K562 (cell line): Measurements from ENCODE around the gene RAB31. TPM values are rescaled to one million over a fixed set of nuclear protein-coding genes. Genes with fewer than 3 reads are reported as not detected.
A peak's percentile ranks its signal among the peaks of the same experiment; 100 is the strongest.

Experiments
- CBX8 ChIP-seq: fragments of 200-600 bp; sonication (generic); IDR thresholded peaks from 2 replicates; pipeline ENCODE4 v1.6.1; 2012; ENCODE audit warnings: borderline replicate concordance, mixed run types, low read depth, mild to moderate bottlenecking, moderate library complexity, mixed read lengths, low read length, control low read depth, inconsistent platforms; ENCODE audit not compliant: poor library complexity, severe bottlenecking; ENCODE audit errors: extremely low read depth
- CEBPB ChIP-seq: fragments of 450-650 bp; IDR thresholded peaks from 2 replicates; pipeline ENCODE4 v1.6.1; 2016; ENCODE audit warnings: missing genetic modification characterization, missing compliant biosample characterization
- FOS ChIP-seq: IDR thresholded peaks from 3 replicates; pipeline ENCODE4 v1.6.1; 2011; ENCODE audit not compliant: insufficient read length; ENCODE audit errors: extremely low read depth
- IRF2 ChIP-seq: sonication (generic); formaldehyde crosslinking; IDR thresholded peaks from 2 replicates; pipeline ENCODE4 v1.8.1; 2022; ENCODE audit warnings: mild to moderate bottlenecking, missing genetic modification reagents
- MAFF ChIP-seq: IDR thresholded peaks from 2 replicates; pipeline ENCODE4 v1.6.1; 2012; ENCODE audit warnings: low read length, improper control_type of control experiment
- MEF2A ChIP-seq: IDR thresholded peaks from 2 replicates; pipeline ENCODE4 v1.6.1; 2011; ENCODE audit warnings: low read depth, mild to moderate bottlenecking, low read length, moderate library complexity; ENCODE audit not compliant: control insufficient read depth
- NCOR1 ChIP-seq: fragments of 450-650 bp; IDR thresholded peaks from 2 replicates; pipeline ENCODE4 v1.6.1; 2016; ENCODE audit warnings: mild to moderate bottlenecking, moderate library complexity
- RAD21 ChIP-seq, 2 experiments: fragments of 250-450 bp in 1 of 2; fragments of 450-650 bp in 1 of 2; sonication (Bioruptor Pico) in 1 of 2; formaldehyde crosslinking in 1 of 2; IDR thresholded peaks in 1 of 2; conservative IDR thresholded peaks in 1 of 2; 2 replicates each; pipeline versions ENCODE4 v1.4.0 to v1.8.0; 2020 to 2022; ENCODE audit warnings: mild to moderate bottlenecking in 2 of 2, moderate library complexity in 1 of 2
- SMAD3 ChIP-seq: fragments of 450-650 bp; formaldehyde crosslinking; conservative IDR thresholded peaks from 2 replicates; pipeline ENCODE4 v1.4.0; 2020; ENCODE audit warnings: mild to moderate bottlenecking
- SMARCA5 ChIP-seq: fragments of 450-650 bp; IDR thresholded peaks from 2 replicates; pipeline ENCODE4 v1.6.1; 2016
- TCF7 ChIP-seq: sonication (generic); IDR thresholded peaks from 2 replicates; pipeline ENCODE4 v1.6.1; 2016; ENCODE audit warnings: antibody characterized with exemption, borderline replicate concordance
- ZFP1 ChIP-seq: fragments of 450-650 bp; formaldehyde crosslinking; IDR thresholded peaks from 2 replicates; pipeline ENCODE4 v1.4.0; 2020; ENCODE audit warnings: mild to moderate bottlenecking, mixed read lengths
- ZFX ChIP-seq: sonication (generic); formaldehyde crosslinking; IDR thresholded peaks from 2 replicates; pipeline ENCODE4 v1.8.0; 2022; ENCODE audit warnings: mild to moderate bottlenecking, missing genetic modification reagents, moderate library complexity
- ZNF212 ChIP-seq: fragments of 450-650 bp; formaldehyde crosslinking; IDR thresholded peaks from 2 replicates; pipeline ENCODE4 v1.4.0; 2020; ENCODE audit warnings: mild to moderate bottlenecking
- ZNF232 ChIP-seq: sonication (generic); formaldehyde crosslinking; IDR thresholded peaks from 2 replicates; pipeline ENCODE4 v1.8.0; 2022; ENCODE audit warnings: mild to moderate bottlenecking, missing genetic modification reagents
- polyA plus RNA-seq, 8 experiments: library from polyadenylated mRNA; depleted of rRNA in 4 of 8; stranded (reverse) in 5 of 8; unstranded in 3 of 8; fragments of >200 nt; fragmentation: Nextera tagmentation in 2 of 8; fragmentation: Illumina TruSeq in 1 of 8; extraction: Ambion mirVana in 2 of 8; extraction: Trizol in 1 of 8; gene quantifications; 2 replicates each; pipeline versions ENCODE4 v1.2.1 to v1.2.3, GENCODE V29; 2011 to 2014; ENCODE audit warnings: inconsistent platforms in 1 of 8, missing spikeins in 1 of 8
- total RNA-seq, 7 experiments: library from RNA; depleted of rRNA in 6 of 7; stranded (reverse); fragments of >200 nt in 6 of 7; fragmentation: Illumina TruSeq in 2 of 7; extraction: Trizol in 2 of 7; gene quantifications; 2 replicates each; pipeline versions ENCODE4 v1.2.1 to v1.2.3, GENCODE V29; 2011 to 2021; ENCODE audit warnings: low replicate concordance in 1 of 7
- TF ChIP-seq, protein P1 (sequence below): fragments of 250-450 bp; sonication (Bioruptor Pico); IDR thresholded peaks from 2 replicates; pipeline ENCODE4 v1.4.0; 2020; ENCODE audit warnings: mild to moderate bottlenecking
- TF ChIP-seq, protein P2 (sequence below), 2 experiments: fragments of 450-650 bp in 1 of 2; sonication (generic) in 1 of 2; formaldehyde crosslinking in 1 of 2; IDR thresholded peaks in 1 of 2; conservative IDR thresholded peaks in 1 of 2; 2 replicates each; pipeline versions ENCODE4 v1.6.1 to v1.8.1; 2016 to 2023; ENCODE audit warnings: mild to moderate bottlenecking in 2 of 2, moderate library complexity in 2 of 2, inconsistent platforms in 1 of 2, missing genetic modification reagents in 1 of 2
- TF ChIP-seq, protein P3 (sequence below): sonication (generic); formaldehyde crosslinking; IDR thresholded peaks from 2 replicates; pipeline ENCODE4 v1.8.0; 2022; ENCODE audit warnings: mild to moderate bottlenecking, missing genetic modification reagents
- TF ChIP-seq, protein P4 (sequence below), 2 experiments: fragments of 450-650 bp; conservative IDR thresholded peaks; 2 replicates each; pipeline ENCODE4 v1.6.1; 2017; ENCODE audit warnings: mild to moderate bottlenecking in 2 of 2, moderate library complexity in 2 of 2
- TF ChIP-seq, protein P5 (sequence below): fragments of 450-650 bp; formaldehyde crosslinking; IDR thresholded peaks from 2 replicates; pipeline ENCODE4 v1.4.0; 2022; ENCODE audit warnings: mild to moderate bottlenecking, moderate library complexity
- TF ChIP-seq, protein P6 (sequence below): sonication (generic); formaldehyde crosslinking; IDR thresholded peaks from 2 replicates; pipeline ENCODE4 v1.9.0; 2022; ENCODE audit warnings: mild to moderate bottlenecking, missing genetic modification reagents

The RAB31 gene
- total and polyA plus RNA-seq, 9 of the 15 experiments (the other 6 are each of a cell fraction or from before 2014, with no cell fraction given), result 20.7 to 70.4 (median 41.3) TPM

DNA sequence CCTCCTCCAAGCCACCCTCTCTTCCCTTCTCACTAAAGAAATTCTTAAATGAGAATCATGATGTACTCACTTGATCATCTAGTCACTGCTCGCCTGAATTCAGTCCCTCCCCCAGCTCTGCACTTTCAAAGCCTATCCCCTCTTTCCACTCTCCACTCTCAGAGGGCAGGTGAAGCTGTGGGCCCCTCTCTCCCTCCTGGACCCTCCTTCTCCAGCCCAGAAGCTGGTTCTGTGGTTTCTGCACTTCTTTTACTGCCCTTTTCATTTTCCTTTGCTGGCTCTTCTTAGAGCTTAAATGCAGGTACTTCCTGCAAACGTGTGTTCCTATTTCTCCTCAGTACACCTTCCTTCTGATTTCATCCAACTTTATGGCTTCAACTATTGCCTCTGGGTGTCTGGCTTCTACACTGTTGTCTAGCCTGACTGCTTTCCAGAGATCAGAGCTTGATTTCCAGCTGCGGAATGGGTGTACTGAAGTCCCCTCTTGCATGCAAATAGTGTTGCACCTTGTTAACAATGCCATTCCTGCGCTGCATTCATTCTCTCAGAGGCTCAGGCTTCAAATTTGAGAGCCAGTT is 162.4 kb downstream of the RAB31 start (continued):
- TF ChIP-seq IRF2 (CRISPR knock-in tag) (no peak), SMARCA5 (peak; percentile 71; the same call in 1 of the 2 replicates), ZNF212 (no peak), SMAD3 (no peak), ZFP1 (0 out of 2 replicates have a peak, but pooled peaks have one; percentile 4), TCF7 (no peak), MEF2A (no peak), CBX8 (no peak), FOS (no peak), CEBPB (tag) (no peak), ZFX (CRISPR knock-in tag) (no peak), ZNF232 (CRISPR knock-in tag) (no peak), RAD21 (CRISPR knock-in tag; conservative IDR thresholded peaks at IDR 0.05 in 1 of 2, IDR thresholded peaks at IDR 0.05 in 1 of 2) (no peak), MAFF (no peak), NCOR1 (no peak)
- TF ChIP-seq, protein P1, sequence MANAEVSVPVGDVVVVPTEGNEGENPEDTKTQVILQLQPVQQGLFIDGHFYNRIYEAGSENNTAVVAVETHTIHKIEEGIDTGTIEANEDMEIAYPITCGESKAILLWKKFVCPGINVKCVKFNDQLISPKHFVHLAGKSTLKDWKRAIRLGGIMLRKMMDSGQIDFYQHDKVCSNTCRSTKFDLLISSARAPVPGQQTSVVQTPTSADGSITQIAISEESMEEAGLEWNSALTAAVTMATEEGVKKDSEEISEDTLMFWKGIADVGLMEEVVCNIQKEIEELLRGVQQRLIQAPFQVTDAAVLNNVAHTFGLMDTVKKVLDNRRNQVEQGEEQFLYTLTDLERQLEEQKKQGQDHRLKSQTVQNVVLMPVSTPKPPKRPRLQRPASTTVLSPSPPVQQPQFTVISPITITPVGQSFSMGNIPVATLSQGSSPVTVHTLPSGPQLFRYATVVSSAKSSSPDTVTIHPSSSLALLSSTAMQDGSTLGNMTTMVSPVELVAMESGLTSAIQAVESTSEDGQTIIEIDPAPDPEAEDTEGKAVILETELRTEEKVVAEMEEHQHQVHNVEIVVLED (CRISPR knock-in tag), result no peak
- TF ChIP-seq, protein P2, sequence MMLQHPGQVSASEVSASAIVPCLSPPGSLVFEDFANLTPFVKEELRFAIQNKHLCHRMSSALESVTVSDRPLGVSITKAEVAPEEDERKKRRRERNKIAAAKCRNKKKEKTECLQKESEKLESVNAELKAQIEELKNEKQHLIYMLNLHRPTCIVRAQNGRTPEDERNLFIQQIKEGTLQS (IDR thresholded peaks at IDR 0.05), result no peak
- TF ChIP-seq, protein P2 (CRISPR knock-in tag; conservative IDR thresholded peaks at IDR 0.05), result no peak
- TF ChIP-seq, protein P3, sequence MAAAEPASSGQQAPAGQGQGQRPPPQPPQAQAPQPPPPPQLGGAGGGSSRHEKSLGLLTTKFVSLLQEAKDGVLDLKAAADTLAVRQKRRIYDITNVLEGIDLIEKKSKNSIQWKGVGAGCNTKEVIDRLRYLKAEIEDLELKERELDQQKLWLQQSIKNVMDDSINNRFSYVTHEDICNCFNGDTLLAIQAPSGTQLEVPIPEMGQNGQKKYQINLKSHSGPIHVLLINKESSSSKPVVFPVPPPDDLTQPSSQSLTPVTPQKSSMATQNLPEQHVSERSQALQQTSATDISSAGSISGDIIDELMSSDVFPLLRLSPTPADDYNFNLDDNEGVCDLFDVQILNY, result no peak
- TF ChIP-seq, protein P4, sequence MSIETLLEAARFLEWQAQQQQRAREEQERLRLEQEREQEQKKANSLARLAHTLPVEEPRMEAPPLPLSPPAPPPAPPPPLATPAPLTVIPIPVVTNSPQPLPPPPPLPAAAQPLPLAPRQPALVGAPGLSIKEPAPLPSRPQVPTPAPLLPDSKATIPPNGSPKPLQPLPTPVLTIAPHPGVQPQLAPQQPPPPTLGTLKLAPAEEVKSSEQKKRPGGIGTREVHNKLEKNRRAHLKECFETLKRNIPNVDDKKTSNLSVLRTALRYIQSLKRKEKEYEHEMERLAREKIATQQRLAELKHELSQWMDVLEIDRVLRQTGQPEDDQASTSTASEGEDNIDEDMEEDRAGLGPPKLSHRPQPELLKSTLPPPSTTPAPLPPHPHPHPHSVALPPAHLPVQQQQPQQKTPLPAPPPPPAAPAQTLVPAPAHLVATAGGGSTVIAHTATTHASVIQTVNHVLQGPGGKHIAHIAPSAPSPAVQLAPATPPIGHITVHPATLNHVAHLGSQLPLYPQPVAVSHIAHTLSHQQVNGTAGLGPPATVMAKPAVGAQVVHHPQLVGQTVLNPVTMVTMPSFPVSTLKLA (conservative IDR thresholded peaks at IDR 0.05), result no peak
- TF ChIP-seq, protein P5, sequence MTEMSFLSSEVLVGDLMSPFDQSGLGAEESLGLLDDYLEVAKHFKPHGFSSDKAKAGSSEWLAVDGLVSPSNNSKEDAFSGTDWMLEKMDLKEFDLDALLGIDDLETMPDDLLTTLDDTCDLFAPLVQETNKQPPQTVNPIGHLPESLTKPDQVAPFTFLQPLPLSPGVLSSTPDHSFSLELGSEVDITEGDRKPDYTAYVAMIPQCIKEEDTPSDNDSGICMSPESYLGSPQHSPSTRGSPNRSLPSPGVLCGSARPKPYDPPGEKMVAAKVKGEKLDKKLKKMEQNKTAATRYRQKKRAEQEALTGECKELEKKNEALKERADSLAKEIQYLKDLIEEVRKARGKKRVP, result 0 out of 2 replicates have a peak, but pooled peaks have one; percentile 43
- TF ChIP-seq, protein P6, sequence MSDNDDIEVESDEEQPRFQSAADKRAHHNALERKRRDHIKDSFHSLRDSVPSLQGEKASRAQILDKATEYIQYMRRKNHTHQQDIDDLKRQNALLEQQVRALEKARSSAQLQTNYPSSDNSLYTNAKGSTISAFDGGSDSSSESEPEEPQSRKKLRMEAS (CRISPR knock-in tag), result no peak
